Cardiac atrium fibroblast (primary cell): ENCODE results near the gene PDZRN3. TPM values are rescaled to one million over a fixed set of nuclear protein-coding genes. Genes with fewer than 3 reads are reported as not detected.

Experiments used
- total RNA-seq: library from RNA; depleted of rRNA; stranded (reverse); fragments of >200 nt; gene quantifications from 2 replicates; pipeline ENCODE4 v1.2.3, GENCODE V29; 2015

PDZRN3 gene
- 14.4 and 23.2 TPM in 2 replicates for total RNA-seq

GRCh38 chr3:73624821-73625665, at the start of gene PDZRN3:
TSS of gene PDZRN3 (minus strand) at chr3:73624941.

